A673 (cell line): ENCODE results near the gene CREM.

Experiments
- EZH2 ChIP-seq: fragments of 200-600 bp; sonication (generic); IDR thresholded peaks from 2 replicates; pipeline ENCODE4 v1.6.1; 2017; ENCODE audit warnings: borderline replicate concordance, low read depth, mild to moderate bottlenecking, mixed read lengths, antibody characterized with exemption, low read length; ENCODE audit not compliant: poor library complexity, severe bottlenecking
- TF ChIP-seq, protein P1 (sequence below): fragments of 300-800, 200-600 bp; sonication (generic); conservative IDR thresholded peaks from 2 replicates; pipeline ENCODE4 v1.5.1; 2017; ENCODE audit warnings: low read depth, mild to moderate bottlenecking, antibody characterized with exemption, low read length, moderate library complexity, mixed read lengths

- TF ChIP-seq, protein P1, sequence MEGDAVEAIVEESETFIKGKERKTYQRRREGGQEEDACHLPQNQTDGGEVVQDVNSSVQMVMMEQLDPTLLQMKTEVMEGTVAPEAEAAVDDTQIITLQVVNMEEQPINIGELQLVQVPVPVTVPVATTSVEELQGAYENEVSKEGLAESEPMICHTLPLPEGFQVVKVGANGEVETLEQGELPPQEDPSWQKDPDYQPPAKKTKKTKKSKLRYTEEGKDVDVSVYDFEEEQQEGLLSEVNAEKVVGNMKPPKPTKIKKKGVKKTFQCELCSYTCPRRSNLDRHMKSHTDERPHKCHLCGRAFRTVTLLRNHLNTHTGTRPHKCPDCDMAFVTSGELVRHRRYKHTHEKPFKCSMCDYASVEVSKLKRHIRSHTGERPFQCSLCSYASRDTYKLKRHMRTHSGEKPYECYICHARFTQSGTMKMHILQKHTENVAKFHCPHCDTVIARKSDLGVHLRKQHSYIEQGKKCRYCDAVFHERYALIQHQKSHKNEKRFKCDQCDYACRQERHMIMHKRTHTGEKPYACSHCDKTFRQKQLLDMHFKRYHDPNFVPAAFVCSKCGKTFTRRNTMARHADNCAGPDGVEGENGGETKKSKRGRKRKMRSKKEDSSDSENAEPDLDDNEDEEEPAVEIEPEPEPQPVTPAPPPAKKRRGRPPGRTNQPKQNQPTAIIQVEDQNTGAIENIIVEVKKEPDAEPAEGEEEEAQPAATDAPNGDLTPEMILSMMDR: no peak
- no peak for TF ChIP-seq EZH2
Measured at GRCh38 chr10:35234073-35234472, 107.4 kb downstream of the CREM start.
